SK-N-MC (cell line): ENCODE results near the gene CHST3.

Source experiments
- EZH2 ChIP-seq: fragments of 200-600 bp; sonication (generic); IDR thresholded peaks from one replicate; pipeline ENCODE4 v1.6.1; 2017; ENCODE audit warnings: antibody characterized with exemption
- FOXP2 ChIP-seq: optimal IDR thresholded peaks from 2 replicates; pipeline ENCODE3; 2011; ENCODE audit warnings: mild to moderate bottlenecking, moderate library complexity; ENCODE audit not compliant: insufficient read depth; ENCODE audit errors: extremely low read length, control extremely low read depth
- POLR2AphosphoS5 ChIP-seq: IDR thresholded peaks from 2 replicates; pipeline ENCODE4 v1.6.1; 2012; ENCODE audit warnings: mild to moderate bottlenecking, low read depth, low read length, borderline replicate concordance

DNA sequence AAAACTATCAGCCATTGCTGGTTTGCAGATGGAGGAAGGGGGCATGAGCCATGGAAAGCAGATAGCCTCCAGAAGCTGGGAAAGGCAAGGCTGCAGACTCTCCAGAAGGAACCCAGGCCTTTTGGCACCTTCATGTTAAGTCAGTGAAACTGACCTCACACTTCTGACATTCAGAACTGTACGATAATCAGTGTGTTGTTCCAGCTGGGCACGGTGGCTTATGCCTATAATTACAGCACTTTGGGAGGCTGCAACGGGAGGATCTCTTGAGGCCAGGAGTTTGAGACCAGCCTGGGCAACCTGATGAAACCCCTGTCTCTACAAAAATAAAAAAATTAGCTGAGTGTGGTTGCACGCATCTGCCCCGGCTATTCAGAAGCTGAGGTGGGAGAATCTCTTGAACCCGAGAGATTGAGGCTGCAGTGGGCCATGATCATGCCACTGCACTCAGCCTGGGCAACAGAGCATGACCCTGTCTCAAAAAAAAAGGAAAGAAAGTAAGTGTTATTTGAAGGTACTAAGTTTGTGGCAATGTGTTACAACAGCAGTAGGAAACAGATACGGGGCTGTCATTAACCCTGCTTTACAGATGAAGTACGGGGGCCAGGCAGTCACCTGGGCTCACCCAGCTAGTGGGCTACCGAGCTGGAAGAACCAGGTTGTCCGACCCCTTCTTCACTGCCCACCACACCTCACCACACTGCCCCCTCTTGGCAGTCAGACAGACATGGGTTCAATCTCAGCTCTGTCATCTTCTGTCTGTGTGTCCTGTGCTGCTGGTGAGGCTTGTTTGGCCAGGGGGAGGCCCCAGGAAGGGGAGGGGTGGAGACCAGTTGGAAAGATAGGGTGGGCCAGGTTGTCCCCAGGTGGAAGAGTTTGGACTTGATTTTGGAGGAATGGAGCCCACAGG, 18.3 kb downstream of the CHST3 start:
- TF ChIP-seq POLR2AphosphoS5 (no peak), EZH2 (no peak), FOXP2 (no peak)
